A549 (cell line): ENCODE results near the gene PIGZ. TPM values are rescaled to one million over a fixed set of nuclear protein-coding genes. Genes with fewer than 3 reads are reported as not detected.

ENCODE experiments used
- ATAC-seq, 2 experiments: fragments of 200-7000 bp in 1 of 2; fragments of >200 bp in 1 of 2; cut with Nextera tagmentation in 1 of 2; cut with Tn5 transposase in 1 of 2; 3 replicates each; pipeline versions ENCODE4 v1.8.0 to v1.9.1; 2018 to 2020; ENCODE audit warnings: mild to moderate bottlenecking in 1 of 2, moderate library complexity in 1 of 2
- CTCF ChIA-PET: fragments of 300-600 bp; sonication (Branson Sonifier 250); formaldehyde crosslinking; extraction: SDS; loops from one replicate; lab custom pipeline; 2021; ENCODE audit warnings: antibody characterized with exemption, inconsistent platforms; lab: Yijun Ruan, JAX
- POLR2A ChIA-PET: fragments of 350-600 bp; formaldehyde crosslinking; extraction: SDS; loops from one replicate; lab custom pipeline; 2021; ENCODE audit warnings: antibody characterized with exemption, inconsistent platforms; lab: Yijun Ruan, JAX
- DNase-seq, 2 experiments: peaks; one replicate each; pipeline versions ENCODE4 v3.0.0 to v3.0.0-alpha.2; 2011 to 2016; ENCODE audit warnings: low read depth in 1 of 2, low spot score in 1 of 2
- FAIRE-seq: peaks from 2 replicates; lab custom pipeline; 2011; peaks lifted over from hg19 to GRCh38; lab: Jason Lieb, UNC
- H3K27ac ChIP-seq, 2 experiments: fragments of >200 bp; sonication (Bioruptor Twin); formaldehyde crosslinking; 3 replicates each; pipeline ENCODE4 v1.5.1; 2016 to 2017
- H3K4me1 ChIP-seq: fragments of >200 bp; sonication (Bioruptor Twin); formaldehyde crosslinking; 3 replicates; pipeline ENCODE4 v1.6.1; 2016
- H3K4me2 ChIP-seq: fragments of >200 bp; sonication (Bioruptor Twin); formaldehyde crosslinking; 3 replicates; pipeline ENCODE4 v1.6.1; 2016
- H3K4me3 ChIP-seq: fragments of >200 bp; sonication (Bioruptor Twin); formaldehyde crosslinking; 3 replicates; pipeline ENCODE4 v1.5.1; 2016
- H3K9me3 ChIP-seq: fragments of >200 bp; sonication (Bioruptor Twin); formaldehyde crosslinking; 3 replicates; pipeline ENCODE4 v1.6.1; 2016
- ATOH8 ChIP-seq: fragments of 250-450 bp; sonication (Bioruptor Pico); IDR thresholded peaks from 2 replicates; pipeline ENCODE4 v1.5.0; 2020; ENCODE audit warnings: low read depth, mild to moderate bottlenecking, moderate library complexity
- CBX2 ChIP-seq: fragments of 200-600 bp; sonication (generic); IDR thresholded peaks from 2 replicates; pipeline ENCODE4 v1.6.1; 2016; ENCODE audit warnings: low read depth, mild to moderate bottlenecking, borderline replicate concordance
- CHD4 ChIP-seq: fragments of 200-600 bp; sonication (generic); IDR thresholded peaks from 2 replicates; pipeline ENCODE4 v1.6.1; 2016; ENCODE audit warnings: antibody characterized with exemption, mild to moderate bottlenecking, borderline replicate concordance
- ELK1 ChIP-seq: fragments of 150-350 bp; IDR thresholded peaks from 2 replicates; pipeline ENCODE4 v1.6.1; 2014; ENCODE audit warnings: low read depth, mild to moderate bottlenecking, low read length
- HMGXB4 ChIP-seq: fragments of 250-450 bp; sonication (Bioruptor Pico); IDR thresholded peaks from 2 replicates; pipeline ENCODE4 v1.5.0; 2021; ENCODE audit warnings: mild to moderate bottlenecking, moderate library complexity, borderline replicate concordance
- HOXB5 ChIP-seq: fragments of 250-450 bp; sonication (Bioruptor Pico); IDR thresholded peaks from 2 replicates; pipeline ENCODE4 v1.5.0; 2020; ENCODE audit warnings: mild to moderate bottlenecking, moderate library complexity
- KDM5A ChIP-seq: fragments of 200-600 bp; sonication (generic); IDR thresholded peaks from 2 replicates; pipeline ENCODE4 v1.6.1; 2016; ENCODE audit warnings: antibody characterized with exemption, mild to moderate bottlenecking
- MAFK ChIP-seq: fragments of 450-650 bp; IDR thresholded peaks from 2 replicates; pipeline ENCODE4 v1.6.1; 2014; ENCODE audit not compliant: partially characterized antibody
- NFE2L2 ChIP-seq: fragments of 150-350 bp; conservative IDR thresholded peaks from 2 replicates; pipeline ENCODE4 v1.6.1; 2014; ENCODE audit warnings: low read length
- RCOR1 ChIP-seq: fragments of 150-350 bp; IDR thresholded peaks from 2 replicates; pipeline ENCODE4 v1.6.1; 2014; ENCODE audit warnings: antibody characterized with exemption, low read length, low read depth
- REST ChIP-seq: fragments of 200-600 bp; sonication (generic); IDR thresholded peaks from 2 replicates; pipeline ENCODE4 v1.6.1; 2016; ENCODE audit warnings: antibody characterized with exemption, mild to moderate bottlenecking, moderate library complexity
- TP53 ChIP-seq: fragments of 250-450 bp; sonication (Bioruptor Pico); IDR thresholded peaks from 2 replicates; pipeline ENCODE4 v1.5.0; 2021; ENCODE audit warnings: mild to moderate bottlenecking, moderate library complexity
- ZC3H11A ChIP-seq: fragments of 450-650 bp; IDR thresholded peaks from 2 replicates; pipeline ENCODE4 v1.6.1; 2014; ENCODE audit warnings: antibody characterized with exemption, mild to moderate bottlenecking
- ZNF302 ChIP-seq: fragments of 250-450 bp; sonication (Bioruptor Pico); IDR thresholded peaks from 2 replicates; pipeline ENCODE4 v1.9.0; 2021; ENCODE audit warnings: inconsistent platforms, mild to moderate bottlenecking, moderate library complexity
- WGBS: methylation state at CpG from one replicate; pipeline ENCODE4 v1.1.6; 2017; ENCODE audit errors: missing lambda C conversion rate; 5-methylcytosine and 5-hydroxymethylcytosine counted together
- polyA plus RNA-seq, 4 experiments: library from polyadenylated mRNA; depleted of rRNA in 3 of 4; stranded (reverse); fragments of >200 nt; fragmentation: RNase III in 1 of 4; extraction: RNeasy Plus Mini Kit Qiagen cat#74134 plus additional on column Dnase treatment in 1 of 4; gene quantifications; 2 replicates in 3 of 4; 3 replicates in 1 of 4; pipeline ENCODE4 v1.2.3, GENCODE V29; 2011 to 2017

Gene PIGZ
- polyA plus RNA-seq, 2 of the 4 experiments (the other 2 are of a cell fraction) = 1.4 to 1.8 TPM

GRCh38 chr3:196901768-196902167 lies 66.9 kb downstream of the PIGZ start:
- ATAC-seq (no peak), FAIRE-seq (no peak), DNase-seq (no peak)
- H3K9me3 ChIP-seq = no peaks in the 10 kb centered on the region
- TF ChIP-seq MAFK = no peak
- TF ChIP-seq TP53 (CRISPR knock-in tag) = no peak
- TF ChIP-seq HOXB5 (CRISPR knock-in tag) = no peak
- no peak for TF ChIP-seq KDM5A
- no peak for TF ChIP-seq REST
- no peak for TF ChIP-seq ZNF302
- no peak for TF ChIP-seq ATOH8 (CRISPR knock-in tag)
- no peak for TF ChIP-seq CBX2
- TF ChIP-seq HMGXB4 (CRISPR knock-in tag) = no peak
- no peak for TF ChIP-seq ELK1
- TF ChIP-seq RCOR1 = no peak
- no peak for TF ChIP-seq ZC3H11A
- TF ChIP-seq NFE2L2 = no peak
- no peak for TF ChIP-seq CHD4
- no peak overlapping the region for H3K4me3 ChIP-seq
- WGBS = 76% methylated on average over 1 of the region's 1 CpG
- H3K4me1 ChIP-seq = no peaks in the 10 kb centered on the region
- H3K4me2 ChIP-seq = no peak overlapping the region
- POLR2A ChIA-PET = no interaction called here
- H3K27ac ChIP-seq = no peak overlapping the region
- CTCF ChIA-PET = interaction anchor here (0.6 kb wide), 3 partner anchors 10 to 345 kb away, joined by 3 to 5 read pairs (median 4); no protein-coding TSS in a partner anchor

Other genes with a start within 250 kb of the PIGZ start
- gene PAK2, start 229.0 kb downstream of the PIGZ start, polyA plus RNA-seq (2011; rRNA removed) = 49.8 and 61.8 TPM in 2 replicates
- 33.0 to 35.3 TPM (median 34.4 TPM) in 3 replicates for gene PAK2, start 229.0 kb downstream of the PIGZ start, polyA plus RNA-seq (2017; fragmentation: RNase III; extraction: RNeasy Plus Mini Kit Qiagen cat#74134 plus additional on column Dnase treatment)
- 12.9 and 14.4 TPM in 2 replicates for gene SENP5, start 100.9 kb downstream of the PIGZ start, polyA plus RNA-seq (2011; rRNA removed)
- 6.6 to 6.8 TPM (median 6.8 TPM) in 3 replicates for gene SENP5, start 100.9 kb downstream of the PIGZ start, polyA plus RNA-seq (2017; fragmentation: RNase III; extraction: RNeasy Plus Mini Kit Qiagen cat#74134 plus additional on column Dnase treatment)
- gene NCBP2, start 26.3 kb downstream of the PIGZ start, polyA plus RNA-seq (2011; rRNA removed) = 53.5 and 68.0 TPM in 2 replicates
- gene NCBP2, start 26.3 kb downstream of the PIGZ start, polyA plus RNA-seq (2017; fragmentation: RNase III; extraction: RNeasy Plus Mini Kit Qiagen cat#74134 plus additional on column Dnase treatment) = 62.0 to 64.5 TPM (median 63.6 TPM) in 3 replicates
- 10.5 and 10.9 TPM in 2 replicates for gene MELTF, start 61.0 kb upstream of the PIGZ start, polyA plus RNA-seq (2011; rRNA removed)
- 23.4 to 27.9 TPM (median 25.8 TPM) in 3 replicates for gene MELTF, start 61.0 kb upstream of the PIGZ start, polyA plus RNA-seq (2017; fragmentation: RNase III; extraction: RNeasy Plus Mini Kit Qiagen cat#74134 plus additional on column Dnase treatment)